ENCODE data around the gene PCDH19. TPM values are rescaled to one million over a fixed set of nuclear protein-coding genes. Genes with fewer than 3 reads are reported as not detected.
"Not testable (repeated sequence)": the region's sequence is repeated elsewhere in the genome, so short reads cannot be mapped to it uniquely, and the experiment has no call there.

PCDH19 gene
- polyA plus RNA-seq, 2 of the 4 experiments (the other 2 are of a cell fraction), result 0.01 to 0.03 TPM

GRCh38 chrX:100445593-100445992, 35.5 kb upstream of the PCDH19 start:
- POLR2A ChIA-PET, result no interaction called here
- H3K4me1 ChIP-seq, result no peaks in the 10 kb centered on the region
- no peak for FAIRE-seq
- no peak for DNase-seq (ENCODE audit: low read depth in 1 of 2, low spot score in 1 of 2)
- H3K4me2 ChIP-seq, result no peak overlapping the region
- no peaks in the 10 kb centered on the region for H3K9me3 ChIP-seq
- no peak for ATAC-seq
- no peak overlapping the region for H3K4me3 ChIP-seq
- CTCF ChIA-PET, result interaction anchor here (0.8 to 2.8 kb wide), 2 partner anchors 11 to 32 kb away, joined by 4 to 10 read pairs; no protein-coding TSS in a partner anchor
- TF ChIP-seq HEYL (CRISPR knock-in tag; IDR thresholded peaks at IDR 0.05) (no peak), CTCF (IDR thresholded peaks at IDR 0.05) (no peak), TFCP2L1 (CRISPR knock-in tag; IDR thresholded peaks at IDR 0.05) (no peak), E2F6 (IDR thresholded peaks at IDR 0.05; ENCODE audit: borderline replicate concordance, low read depth) (no peak), HOXA7 (CRISPR knock-in tag; IDR thresholded peaks at IDR 0.05) (no peak), ATOH8 (CRISPR knock-in tag; IDR thresholded peaks at IDR 0.05; ENCODE audit: low read depth) (no peak), NPAS2 (CRISPR knock-in tag; IDR thresholded peaks at IDR 0.05; ENCODE audit: borderline replicate concordance) (no peak), MAX (IDR thresholded peaks at IDR 0.05) (no peak), ZSCAN20 (CRISPR knock-in tag; IDR thresholded peaks at IDR 0.05) (no peak), ZC3H11A (IDR thresholded peaks at IDR 0.05) (no peak), RCOR1 (IDR thresholded peaks at IDR 0.05; ENCODE audit: low read depth, low read length) (no peak), EHMT2 (IDR thresholded peaks at IDR 0.05; ENCODE audit: low read depth) (no peak), PHF8 (IDR thresholded peaks at IDR 0.05; ENCODE audit: borderline replicate concordance, low read depth) (no peak), CHD4 (IDR thresholded peaks at IDR 0.05; ENCODE audit: borderline replicate concordance) (no peak), KDM1A (IDR thresholded peaks at IDR 0.05; ENCODE audit: low read depth) (no peak), ZNF302 (CRISPR knock-in tag; IDR thresholded peaks at IDR 0.05) (no peak), KDM5A (IDR thresholded peaks at IDR 0.05) (no peak), JUNB (IDR thresholded peaks at IDR 0.05) (no peak), CHD2 (IDR thresholded peaks at IDR 0.05; ENCODE audit: low read length, partially characterized antibody) (no peak), USF2 (IDR thresholded peaks at IDR 0.05) (no peak)
- H3K27ac ChIP-seq, result no peak overlapping the region

GRCh38 chrX:100441321-100441720, 31.2 kb upstream of the PCDH19 start:
- H3K4me1 ChIP-seq, H3K4me2 ChIP-seq: not testable (repeated sequence)

GRCh38 chrX:100440006-100440405, 29.9 kb upstream of the PCDH19 start:
- FAIRE-seq, result no peak
- ATAC-seq, result no peak
- no peak for DNase-seq (ENCODE audit: low read depth in 1 of 2, low spot score in 1 of 2)
- WGBS (ENCODE audit: missing lambda C conversion rate), result 8% methylated on average over 2 of the region's 2 CpGs
- no peaks in the 10 kb centered on the region for H3K9me3 ChIP-seq
- no peak overlapping the region for H3K27ac ChIP-seq
- TF ChIP-seq HES2 (IDR thresholded peaks at IDR 0.05), result no peak
- no peak for TF ChIP-seq FOXS1 (CRISPR knock-in tag; IDR thresholded peaks at IDR 0.05)
- TF ChIP-seq ZFP36 (IDR thresholded peaks at IDR 0.05; ENCODE audit: borderline replicate concordance, partially characterized antibody), result no peak
- TF ChIP-seq POLR2AphosphoS2 (conservative IDR thresholded peaks at IDR 0.05; ENCODE audit: low read length), result no peak
- TF ChIP-seq MAX (IDR thresholded peaks at IDR 0.05), result no peak
- TF ChIP-seq HOXB13 (CRISPR knock-in tag; IDR thresholded peaks at IDR 0.05; ENCODE audit: low read depth), result no peak
- TF ChIP-seq NR3C1 (IDR thresholded peaks at IDR 0.05), result no peak
- no peak overlapping the region for H3K4me2 ChIP-seq
- ChIA-PET CTCF (no interaction called here), POLR2A (no interaction called here)
- no peak overlapping the region for H3K4me3 ChIP-seq
- no peaks in the 10 kb centered on the region for H3K4me1 ChIP-seq

More at GRCh38 chrX:100441321-100441720, 31.2 kb upstream of the PCDH19 start:
- POLR2A ChIA-PET; H3K4me3 ChIP-seq; ATAC-seq; H3K27ac ChIP-seq; FAIRE-seq; H3K9me3 ChIP-seq; DNase-seq (ENCODE audit: low read depth in 1 of 2, low spot score in 1 of 2); CTCF ChIA-PET: not testable (repeated sequence)
- WGBS (ENCODE audit: missing lambda C conversion rate), result under 1% methylated on average over 5 of the region's 7 CpGs
